A549 (cell line): ENCODE data around the gene TRAK1. TPM values are rescaled to one million over a fixed set of nuclear protein-coding genes. Genes with fewer than 3 reads are reported as not detected.
A peak's percentile ranks its signal among the peaks of the same experiment; 100 is the strongest.

ENCODE experiments used
- ATAC-seq, 2 experiments: fragments of 200-7000 bp in 1 of 2; fragments of >200 bp in 1 of 2; cut with Nextera tagmentation in 1 of 2; cut with Tn5 transposase in 1 of 2; 3 replicates each; pipeline versions ENCODE4 v1.8.0 to v1.9.1; 2018 to 2020; ENCODE audit warnings: mild to moderate bottlenecking in 1 of 2, moderate library complexity in 1 of 2
- CTCF ChIA-PET: fragments of 300-600 bp; sonication (Branson Sonifier 250); formaldehyde crosslinking; extraction: SDS; loops from one replicate; lab custom pipeline; 2021; ENCODE audit warnings: antibody characterized with exemption, inconsistent platforms; lab: Yijun Ruan, JAX
- POLR2A ChIA-PET: fragments of 350-600 bp; formaldehyde crosslinking; extraction: SDS; loops from one replicate; lab custom pipeline; 2021; ENCODE audit warnings: antibody characterized with exemption, inconsistent platforms; lab: Yijun Ruan, JAX
- DNase-seq, 2 experiments: peaks; one replicate each; pipeline versions ENCODE4 v3.0.0 to v3.0.0-alpha.2; 2011 to 2016; ENCODE audit warnings: low read depth in 1 of 2, low spot score in 1 of 2
- FAIRE-seq: peaks from 2 replicates; lab custom pipeline; 2011; peaks lifted over from hg19 to GRCh38; lab: Jason Lieb, UNC
- H3K27ac ChIP-seq, 2 experiments: fragments of >200 bp; sonication (Bioruptor Twin); formaldehyde crosslinking; 3 replicates each; pipeline ENCODE4 v1.5.1; 2016 to 2017
- H3K4me1 ChIP-seq: fragments of >200 bp; sonication (Bioruptor Twin); formaldehyde crosslinking; 3 replicates; pipeline ENCODE4 v1.6.1; 2016
- H3K4me2 ChIP-seq: fragments of >200 bp; sonication (Bioruptor Twin); formaldehyde crosslinking; 3 replicates; pipeline ENCODE4 v1.6.1; 2016
- H3K4me3 ChIP-seq: fragments of >200 bp; sonication (Bioruptor Twin); formaldehyde crosslinking; 3 replicates; pipeline ENCODE4 v1.5.1; 2016
- H3K9me3 ChIP-seq: fragments of >200 bp; sonication (Bioruptor Twin); formaldehyde crosslinking; 3 replicates; pipeline ENCODE4 v1.6.1; 2016
- CBX2 ChIP-seq: fragments of 200-600 bp; sonication (generic); IDR thresholded peaks from 2 replicates; pipeline ENCODE4 v1.6.1; 2016; ENCODE audit warnings: low read depth, mild to moderate bottlenecking, borderline replicate concordance
- CBX8 ChIP-seq: fragments of 200-600 bp; sonication (generic); IDR thresholded peaks from 2 replicates; pipeline ENCODE4 v1.6.1; 2016
- CHD4 ChIP-seq: fragments of 200-600 bp; sonication (generic); IDR thresholded peaks from 2 replicates; pipeline ENCODE4 v1.6.1; 2016; ENCODE audit warnings: antibody characterized with exemption, mild to moderate bottlenecking, borderline replicate concordance
- CTCF ChIP-seq: fragments of >200 bp; sonication (Bioruptor Twin); formaldehyde crosslinking; IDR thresholded peaks from 3 replicates; pipeline ENCODE4 v1.5.1; 2016
- ELK1 ChIP-seq: fragments of 150-350 bp; IDR thresholded peaks from 2 replicates; pipeline ENCODE4 v1.6.1; 2014; ENCODE audit warnings: low read depth, mild to moderate bottlenecking, low read length
- FOSB ChIP-seq: fragments of 250-450 bp; sonication (Bioruptor Pico); IDR thresholded peaks from 2 replicates; pipeline ENCODE4 v1.5.0; 2020; ENCODE audit warnings: mild to moderate bottlenecking, moderate library complexity
- KDM5A ChIP-seq: fragments of 200-600 bp; sonication (generic); IDR thresholded peaks from 2 replicates; pipeline ENCODE4 v1.6.1; 2016; ENCODE audit warnings: antibody characterized with exemption, mild to moderate bottlenecking
- PBX3 ChIP-seq: IDR thresholded peaks from 2 replicates; pipeline ENCODE4 v1.6.1; 2012
- POLR2AphosphoS2 ChIP-seq: conservative IDR thresholded peaks from 2 replicates; pipeline ENCODE4 v1.6.1; 2012; ENCODE audit warnings: low read length, improper control_type of control experiment, inconsistent platforms
- RAD21 ChIP-seq, 2 experiments: fragments of >200 bp in 1 of 2; sonication (Bioruptor Twin) in 1 of 2; formaldehyde crosslinking in 1 of 2; IDR thresholded peaks in 1 of 2; conservative IDR thresholded peaks in 1 of 2; 2 replicates in 1 of 2; 3 replicates in 1 of 2; pipeline ENCODE4 v1.6.1; 2012 to 2018; ENCODE audit warnings: inconsistent platforms in 1 of 2
- RCOR1 ChIP-seq: fragments of 150-350 bp; IDR thresholded peaks from 2 replicates; pipeline ENCODE4 v1.6.1; 2014; ENCODE audit warnings: antibody characterized with exemption, low read length, low read depth
- REST ChIP-seq: fragments of 200-600 bp; sonication (generic); IDR thresholded peaks from 2 replicates; pipeline ENCODE4 v1.6.1; 2016; ENCODE audit warnings: antibody characterized with exemption, mild to moderate bottlenecking, moderate library complexity
- SMC3 ChIP-seq: fragments of >200 bp; sonication (Bioruptor Twin); formaldehyde crosslinking; IDR thresholded peaks from 3 replicates; pipeline ENCODE4 v1.6.1; 2018; ENCODE audit warnings: inconsistent platforms
- WGBS: methylation state at CpG from one replicate; pipeline ENCODE4 v1.1.6; 2017; ENCODE audit errors: missing lambda C conversion rate; 5-methylcytosine and 5-hydroxymethylcytosine counted together
- polyA plus RNA-seq, 4 experiments: library from polyadenylated mRNA; depleted of rRNA in 3 of 4; stranded (reverse); fragments of >200 nt; fragmentation: RNase III in 1 of 4; extraction: RNeasy Plus Mini Kit Qiagen cat#74134 plus additional on column Dnase treatment in 1 of 4; gene quantifications; 2 replicates in 3 of 4; 3 replicates in 1 of 4; pipeline ENCODE4 v1.2.3, GENCODE V29; 2011 to 2017

TRAK1 gene
- polyA plus RNA-seq, 2 of the 4 experiments (the other 2 are of a cell fraction), result 12.2 to 22.3 TPM

GRCh38 chr3:42263354-42264346 lies 172.5 kb downstream of the TRAK1 start:
- peak overlapping the region; percentile 49 for H3K4me2 ChIP-seq
- CTCF ChIA-PET, result no interaction called here

More at GRCh38 chr3:42263354-42264346, 172.5 kb downstream of the TRAK1 start:
- WGBS, result 68% methylated on average over 15 of the region's 56 CpGs
- Histone ChIP-seq H3K4me3 (no peak overlapping the region), H3K9me3 (no peaks in the 10 kb centered on the region; the same call in 2 of the 3 replicates), H3K4me1 (peaks cover 13% of the 10 kb centered on the region; the same call in 2 of the 3 replicates), H3K27ac (peak overlapping the region in 1 of 2 experiments; percentile 57; a peak in 3 of 6 replicates)
- POLR2A ChIA-PET, result no interaction called here
- no peak for FAIRE-seq
- peak; percentile 52 to 65; a peak in 4 of 6 replicates for ATAC-seq
- TF ChIP-seq RCOR1 (no peak), CHD4 (no peak), REST (no peak), CBX2 (no peak), RAD21 (conservative IDR thresholded peaks at IDR 0.05 in 1 of 2, IDR thresholded peaks at IDR 0.05 in 1 of 2) (no peak), KDM5A (no peak), FOSB (CRISPR knock-in tag) (no peak), ELK1 (no peak), CTCF (no peak), SMC3 (no peak), POLR2AphosphoS2 (no peak), PBX3 (no peak), CBX8 (no peak)
- no peak for DNase-seq
